ENCODE measurements around the gene RTL3. TPM values are rescaled to one million over a fixed set of nuclear protein-coding genes. Genes with fewer than 3 reads are reported as not detected.
"Not testable (repeated sequence)": the region's sequence is repeated elsewhere in the genome, so short reads cannot be mapped to it uniquely, and the experiment has no call there.

Gene RTL3
- total RNA-seq, 4 donors from 2014 or later = 0.19 to 0.21 TPM; not detected in 2

GRCh38 chrX:78643874-78644273, 15.3 kb downstream of the RTL3 start:
- DNase-seq = no peak
- Histone ChIP-seq H3K9me3 (peaks cover 0 to 3% (median 0%) of the 10 kb centered on the region in 3 donors), H3K27ac (no peak overlapping the region), H3K4me1 (no peaks in the 10 kb centered on the region), H3K27me3 (no peaks in the 10 kb centered on the region), H3K36me3 (no peaks in the 10 kb centered on the region), H3K4me3 (no peak overlapping the region)
- intact Hi-C loops (cut with DNase I) = no loop called here
- 88 to 100% methylated on average over 1 of the region's 1 CpG for WGBS, 2 donors
- no peak for TF ChIP-seq CTCF (IDR thresholded peaks at IDR 0.05)
- TF ChIP-seq POLR2A (IDR thresholded peaks at IDR 0.05) = no peak

GRCh38 chrX:78643096-78643495, 16.0 kb downstream of the RTL3 start:
- TF ChIP-seq CTCF (IDR thresholded peaks at IDR 0.05) (no peak), POLR2A (IDR thresholded peaks at IDR 0.05) (no peak)
- Histone ChIP-seq H3K4me3 (no peak overlapping the region), H3K36me3 (no peaks in the 10 kb centered on the region), H3K27ac (no peak overlapping the region), H3K4me1 (no peaks in the 10 kb centered on the region), H3K27me3 (no peaks in the 10 kb centered on the region), H3K9me3 (peaks cover 0 to 3% (median 0%) of the 10 kb centered on the region in 3 donors)
- intact Hi-C loops (cut with DNase I) = no loop called here
- DNase-seq = no peak
- 21 to 80% methylated on average over 1 of the region's 1 CpG for WGBS, 2 donors

GRCh38 chrX:78636096-78636495, 23.0 kb downstream of the RTL3 start:
- H3K4me1 ChIP-seq; H3K27ac ChIP-seq; intact Hi-C loops (cut with DNase I); H3K9me3 ChIP-seq; DNase-seq; H3K36me3 ChIP-seq; H3K4me3 ChIP-seq; H3K27me3 ChIP-seq: not testable (repeated sequence)
- 50 to 86% methylated on average over 1 of the region's 1 CpG for WGBS, 2 donors

- H3K4me3 ChIP-seq = no peak overlapping the region
- no peaks in the 10 kb centered on the region for H3K4me1 ChIP-seq
- intact Hi-C loops (cut with DNase I) = no loop called here
- H3K27me3 ChIP-seq = no peaks in the 10 kb centered on the region
- no peak for TF ChIP-seq CTCF (IDR thresholded peaks at IDR 0.05)
- TF ChIP-seq POLR2A (IDR thresholded peaks at IDR 0.05) = no peak
- H3K36me3 ChIP-seq = no peaks in the 10 kb centered on the region
- WGBS, 2 donors = 18 to 63% methylated on average over 2 of the region's 2 CpGs
- no peak for DNase-seq
- H3K27ac ChIP-seq = peak overlapping the region in 2 of 4 donors; percentile 21 to 39
- no peaks in the 10 kb centered on the region for H3K9me3 ChIP-seq
Observed at GRCh38 chrX:78624962-78625909, 33.9 kb downstream of the RTL3 start.

DNA sequence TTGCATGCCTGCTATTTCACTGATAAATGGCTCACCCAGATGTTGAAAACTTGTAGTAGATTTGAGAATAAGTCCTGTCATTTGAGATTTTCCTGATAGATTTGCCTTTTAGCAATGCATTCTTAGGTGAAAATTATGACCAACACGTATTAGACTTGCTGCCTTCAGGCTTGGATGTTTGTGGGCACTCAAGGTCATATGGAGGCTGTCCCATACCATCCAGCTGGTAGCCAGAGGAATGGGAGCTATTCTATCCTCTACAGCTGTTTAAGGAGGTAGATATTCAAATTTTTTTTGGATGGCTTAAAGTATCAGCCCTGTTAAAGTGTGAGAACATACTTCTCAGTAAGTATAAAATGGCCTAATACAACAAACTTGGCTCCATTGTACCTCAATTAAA, 34.7 kb downstream of the RTL3 start:
- TF ChIP-seq CTCF (IDR thresholded peaks at IDR 0.05) (no peak), POLR2A (IDR thresholded peaks at IDR 0.05) (no peak)
- WGBS, 2 donors = 29 to 75% methylated on average over 1 of the region's 1 CpG

More for the DNA sequence above, 34.7 kb downstream of the RTL3 start:
- no peak for DNase-seq
- H3K9me3 ChIP-seq = no peaks in the 10 kb centered on the region
- H3K36me3 ChIP-seq = no peaks in the 10 kb centered on the region
- no peak overlapping the region for H3K4me3 ChIP-seq
- no peaks in the 10 kb centered on the region for H3K4me1 ChIP-seq
- intact Hi-C loops (cut with DNase I) = no loop called here
- H3K27ac ChIP-seq = no peak overlapping the region
- no peaks in the 10 kb centered on the region for H3K27me3 ChIP-seq

All from esophagus squamous epithelium (tissue), 5 donors.